ENCODE results near the gene SCYL3.
A peak's percentile ranks its signal among the peaks of the same experiment; 100 is the strongest.
"Not testable (repeated sequence)": the region's sequence is repeated elsewhere in the genome, so short reads cannot be mapped to it uniquely, and the experiment has no call there.

The SCYL3 gene

GRCh38 chr1:169893645-169894423 is at the start of gene SCYL3:
TSS of gene SCYL3 (minus strand) at chr1:169893896. CDS start at chr1:169888840, 5,056 bp downstream.
- H3K4me3 Mint-ChIP-seq: peak within 1 kb of the TSS; percentile 90 to 96
- ATAC-seq (peak; percentile 88), DNase-seq (peak; percentile 91 to 94)
- H3K27ac Mint-ChIP-seq: peak within 1 kb of the TSS; percentile 100
- H3K27me3 Mint-ChIP-seq: peaks cover 14% of the 10 kb centered on the region
- peaks cover 54% of the 10 kb centered on the region for H3K4me1 Mint-ChIP-seq
- peaks cover 0 to 5% of the 10 kb centered on the region in 2 donors for H3K9me3 Mint-ChIP-seq

DNA sequence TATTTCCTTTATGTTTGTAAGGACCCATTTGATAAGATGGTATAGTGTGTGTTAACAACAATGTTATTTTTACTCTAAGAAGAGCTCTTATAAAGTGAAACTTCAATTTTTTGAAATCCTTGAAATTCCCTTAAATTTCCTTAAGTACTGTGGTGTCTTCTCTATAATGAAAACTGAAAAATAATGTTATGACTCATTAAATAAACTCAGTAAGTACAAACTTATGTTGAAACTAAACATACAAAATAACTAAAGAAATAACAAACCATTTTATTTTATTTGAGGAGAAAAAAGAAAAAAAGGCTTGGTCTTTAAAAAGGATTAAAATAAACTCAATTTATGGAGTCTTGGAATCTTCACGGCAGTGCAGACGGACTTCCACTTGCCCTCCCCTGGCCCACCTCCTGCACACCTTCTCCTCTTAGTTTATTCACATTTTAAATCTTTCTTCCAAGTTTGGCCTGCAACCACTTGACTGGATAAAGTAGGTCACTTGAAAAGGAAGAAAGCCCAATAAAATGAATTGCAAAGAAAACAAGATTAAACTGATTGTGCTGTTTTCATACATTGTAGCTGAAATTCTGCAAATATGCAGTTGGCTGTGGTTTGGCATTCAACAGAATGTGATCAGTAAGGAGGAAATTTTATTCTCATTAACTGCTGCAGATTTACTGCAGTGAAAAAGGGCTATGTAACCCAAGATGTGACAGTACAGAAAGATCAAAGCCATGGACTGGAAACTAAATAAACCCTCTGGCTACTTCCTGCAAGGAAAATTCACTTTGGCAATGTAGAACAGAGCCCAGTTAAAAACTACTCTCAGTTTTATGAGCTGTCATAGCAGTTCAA is 48.5 kb upstream of the SCYL3 start:
- Mint-ChIP-seq H3K27ac (no peak overlapping the region), H3K9me3 (no peaks in the 10 kb centered on the region), H3K4me1 (no peaks in the 10 kb centered on the region), H3K4me3 (no peak overlapping the region), H3K27me3 (no peaks in the 10 kb centered on the region)
- DNase-seq: no peak
- ATAC-seq: no peak

DNA sequence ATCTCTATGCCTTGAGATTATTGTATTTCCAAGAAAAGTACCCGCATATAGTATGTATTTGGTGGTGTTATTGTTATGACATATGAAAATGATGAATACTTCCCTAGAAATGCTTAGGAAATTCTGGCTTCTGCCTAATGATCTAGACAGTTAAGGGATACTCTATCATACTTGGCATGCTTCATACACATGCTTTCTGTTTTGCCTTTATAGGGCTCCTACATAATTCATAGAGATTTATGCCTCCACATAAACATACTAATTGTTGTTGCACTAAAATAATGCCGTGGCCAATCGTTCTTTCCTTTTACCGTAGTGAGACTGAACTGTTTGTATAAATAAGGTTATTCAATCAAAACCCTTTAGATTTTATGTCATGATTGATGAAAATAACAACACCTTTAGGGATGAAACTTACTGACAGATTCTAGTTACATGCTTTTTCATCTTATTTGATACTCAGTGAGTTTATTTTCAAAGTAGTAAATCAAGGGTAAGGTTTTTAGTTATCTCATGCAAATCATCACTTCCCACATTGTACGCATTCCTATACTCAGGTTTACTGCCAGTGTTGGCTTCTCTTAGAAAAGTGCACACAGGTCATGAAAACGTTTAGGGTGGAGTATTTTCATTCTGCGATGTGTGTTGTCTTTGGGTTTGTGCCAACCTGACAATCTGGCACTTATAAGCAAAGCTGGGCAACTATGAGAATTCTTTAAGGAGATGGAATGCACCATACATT is 40.5 kb upstream of the SCYL3 start:
- Mint-ChIP-seq H3K27ac (no peak overlapping the region), H3K4me3 (no peak overlapping the region), H3K27me3 (no peaks in the 10 kb centered on the region), H3K9me3 (no peaks in the 10 kb centered on the region), H3K4me1 (no peaks in the 10 kb centered on the region)
- DNase-seq: no peak
- no peak for ATAC-seq

- DNase-seq (no peak), ATAC-seq (no peak)
- H3K4me1 Mint-ChIP-seq: no peaks in the 10 kb centered on the region
- no peaks in the 10 kb centered on the region for H3K9me3 Mint-ChIP-seq
- H3K4me3 Mint-ChIP-seq: no peak overlapping the region
- no peaks in the 10 kb centered on the region for H3K27me3 Mint-ChIP-seq
- H3K27ac Mint-ChIP-seq: no peak overlapping the region
These were observed 38.1 kb upstream of the SCYL3 start for GRCh38 chr1:169931795-169932231.

- no peaks in the 10 kb centered on the region for H3K9me3 Mint-ChIP-seq
- H3K4me1 Mint-ChIP-seq: no peaks in the 10 kb centered on the region
- no peak for DNase-seq
- ATAC-seq: no peak
- no peak overlapping the region for H3K4me3 Mint-ChIP-seq
- H3K27ac Mint-ChIP-seq: no peak overlapping the region
- no peaks in the 10 kb centered on the region for H3K27me3 Mint-ChIP-seq
These were observed 35.5 kb upstream of the SCYL3 start for GRCh38 chr1:169929210-169929526.

DNA sequence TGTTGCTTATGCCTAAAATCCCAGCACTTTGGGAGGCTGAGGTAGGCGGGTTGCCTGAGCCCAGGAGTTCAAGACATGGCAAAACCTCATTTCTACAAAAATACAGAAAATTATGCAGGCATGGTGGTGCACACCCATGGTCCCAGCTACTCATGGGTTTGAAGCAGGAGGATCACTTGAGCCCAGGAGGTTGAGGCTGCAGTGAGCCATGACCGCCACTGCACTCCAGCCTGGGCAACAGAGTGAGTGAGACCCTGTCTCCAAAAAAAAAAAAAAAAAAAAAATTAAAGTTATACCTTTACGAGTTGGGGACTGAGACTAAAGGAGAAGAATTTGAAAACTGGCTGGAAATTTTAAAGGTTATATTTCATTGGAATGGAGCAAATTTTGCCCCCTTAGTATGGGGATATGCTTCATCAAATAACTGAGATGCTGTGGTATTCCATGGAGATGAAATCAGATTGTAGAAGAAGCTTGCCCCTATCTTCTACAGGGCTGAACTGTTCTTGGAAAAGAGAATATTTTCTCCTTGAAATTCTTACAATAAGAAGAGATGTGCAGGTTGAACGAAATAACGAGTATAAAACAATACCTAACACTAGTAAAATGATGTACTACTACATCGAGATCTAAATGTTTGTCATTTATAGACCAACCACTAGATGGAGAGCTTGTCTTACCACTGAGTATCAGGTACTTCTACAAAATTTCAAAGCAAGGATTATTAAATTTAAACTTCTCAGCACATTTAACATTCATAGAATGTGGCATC is 34.9 kb upstream of the SCYL3 start:
- Mint-ChIP-seq H3K27me3 (no peaks in the 10 kb centered on the region), H3K27ac (no peak overlapping the region), H3K4me1 (no peaks in the 10 kb centered on the region), H3K4me3 (no peak overlapping the region), H3K9me3 (no peaks in the 10 kb centered on the region)
- peak; percentile 76 for ATAC-seq
- DNase-seq: no peak

- H3K4me1 Mint-ChIP-seq: no peaks in the 10 kb centered on the region
- ATAC-seq: peak; percentile 31
- DNase-seq: no peak
- H3K9me3 Mint-ChIP-seq: no peaks in the 10 kb centered on the region
- no peak overlapping the region for H3K4me3 Mint-ChIP-seq
- no peak overlapping the region for H3K27ac Mint-ChIP-seq
- no peaks in the 10 kb centered on the region for H3K27me3 Mint-ChIP-seq
These were observed 32.1 kb upstream of the SCYL3 start for GRCh38 chr1:169925505-169926482.

DNA sequence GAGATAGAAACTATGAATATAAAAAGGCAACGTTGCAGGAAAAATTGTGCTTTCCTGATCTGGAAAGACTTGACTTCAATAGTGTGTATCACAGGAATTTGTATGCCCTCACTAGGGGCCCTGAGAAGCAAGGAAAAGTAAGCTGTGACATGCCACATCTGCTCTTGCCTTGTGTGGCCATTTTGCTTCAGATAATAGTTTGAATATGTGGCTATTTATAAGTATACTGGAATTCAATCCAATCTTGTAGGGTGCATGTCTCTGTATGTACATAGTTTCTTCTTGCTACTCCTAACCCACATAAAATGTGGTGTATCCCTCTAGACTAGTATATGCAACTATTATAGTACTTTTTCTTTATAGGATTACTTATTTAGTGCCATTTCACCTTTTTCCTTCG is 31.1 kb upstream of the SCYL3 start:
- H3K9me3 Mint-ChIP-seq: no peaks in the 10 kb centered on the region
- DNase-seq: no peak

GRCh38 chr1:169924063-169924462 is 30.4 kb upstream of the SCYL3 start:
- Mint-ChIP-seq H3K4me1 (no peaks in the 10 kb centered on the region), H3K4me3 (no peak overlapping the region), H3K9me3 (no peaks in the 10 kb centered on the region), H3K27ac (no peak overlapping the region), H3K27me3 (no peaks in the 10 kb centered on the region)
- DNase-seq: no peak
- no peak for ATAC-seq

More for the DNA sequence above, 31.1 kb upstream of the SCYL3 start:
- no peak overlapping the region for H3K4me3 Mint-ChIP-seq
- ATAC-seq: no peak
- H3K27ac Mint-ChIP-seq: no peak overlapping the region
- no peaks in the 10 kb centered on the region for H3K4me1 Mint-ChIP-seq
- no peaks in the 10 kb centered on the region for H3K27me3 Mint-ChIP-seq

DNA sequence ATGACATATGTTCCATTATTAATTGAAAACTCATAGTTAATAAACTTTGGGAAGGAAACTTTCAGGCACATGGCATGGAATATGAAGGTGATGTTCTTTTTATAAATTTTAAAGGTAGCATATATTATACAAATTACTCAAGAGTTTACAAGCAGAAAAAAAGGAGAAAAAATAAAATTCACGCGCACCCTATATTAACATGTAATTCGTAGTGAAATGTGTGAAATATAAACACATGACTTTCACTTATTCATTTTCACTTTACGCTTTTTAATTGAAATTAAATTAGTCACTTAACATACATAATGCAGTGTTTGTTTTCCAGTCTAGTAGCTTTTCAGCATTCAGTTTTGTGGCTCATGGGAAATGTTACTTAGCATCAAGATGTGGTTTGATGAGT is 27.4 kb upstream of the SCYL3 start:
- Mint-ChIP-seq H3K27ac (no peak overlapping the region), H3K9me3 (no peaks in the 10 kb centered on the region), H3K27me3 (no peaks in the 10 kb centered on the region), H3K4me1 (no peaks in the 10 kb centered on the region), H3K4me3 (no peak overlapping the region)
- ATAC-seq: no peak
- DNase-seq: no peak

- no peak for ATAC-seq
- peak overlapping the region in 1 of 2 donors; percentile 24 for H3K27ac Mint-ChIP-seq
These were observed 25.2 kb upstream of the SCYL3 start for GRCh38 chr1:169918927-169919326.

GRCh38 chr1:169918220-169918619 is 24.5 kb upstream of the SCYL3 start:
- peak overlapping the region in 1 of 2 donors; percentile 35 for H3K27ac Mint-ChIP-seq
- H3K4me3 Mint-ChIP-seq, H3K27me3 Mint-ChIP-seq, DNase-seq, ATAC-seq, H3K9me3 Mint-ChIP-seq: not testable (repeated sequence)
- peaks cover 14% of the 10 kb centered on the region for H3K4me1 Mint-ChIP-seq

More at GRCh38 chr1:169918927-169919326, 25.2 kb upstream of the SCYL3 start:
- no peaks in the 10 kb centered on the region for H3K9me3 Mint-ChIP-seq
- DNase-seq: no peak
- no peaks in the 10 kb centered on the region for H3K27me3 Mint-ChIP-seq
- peaks cover 14% of the 10 kb centered on the region for H3K4me1 Mint-ChIP-seq
- H3K4me3 Mint-ChIP-seq: no peak overlapping the region

DNA sequence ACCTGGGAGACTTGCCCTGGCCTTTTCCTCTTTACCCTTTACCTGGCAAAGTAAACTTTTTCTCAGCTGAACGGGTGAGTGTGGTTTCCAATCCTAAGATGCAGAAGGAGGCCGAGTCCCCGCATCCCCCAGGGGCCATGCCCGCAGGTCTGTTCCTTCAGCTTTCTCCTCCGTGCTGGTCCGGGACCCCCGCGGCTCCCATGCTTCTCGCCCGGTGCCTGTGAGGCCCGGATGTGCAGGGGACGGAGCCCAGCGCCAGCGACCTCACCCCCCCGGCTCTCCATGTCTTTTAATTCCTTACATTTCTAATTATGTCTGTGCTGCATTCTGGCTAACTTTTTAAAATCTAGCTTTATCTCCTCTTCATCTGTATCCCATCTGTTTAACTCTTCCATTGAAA is 21.5 kb upstream of the SCYL3 start:
- Mint-ChIP-seq H3K27ac (no peak overlapping the region), H3K4me1 (peaks cover 14% of the 10 kb centered on the region), H3K27me3 (no peaks in the 10 kb centered on the region), H3K9me3 (no peaks in the 10 kb centered on the region), H3K4me3 (no peak overlapping the region)
- DNase-seq (no peak), ATAC-seq (no peak)

DNA sequence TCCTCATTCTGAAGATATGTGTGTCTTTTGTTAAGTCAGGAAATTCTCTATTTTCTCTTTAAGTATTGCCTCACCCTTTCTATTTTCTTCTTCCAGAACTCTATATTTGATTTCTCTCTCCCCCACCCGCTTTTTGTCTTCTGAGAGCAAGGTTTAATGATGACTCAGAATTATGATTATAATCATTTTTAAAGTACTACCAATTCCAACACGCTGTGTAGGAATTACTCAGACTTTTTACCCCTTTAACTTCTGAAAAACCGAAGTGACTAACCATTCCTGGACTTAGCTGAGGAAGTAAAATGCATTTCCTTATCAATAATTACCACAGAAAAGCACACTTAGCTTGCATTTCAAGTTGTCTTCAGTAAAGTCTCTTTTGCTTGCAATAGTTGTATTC is 20.8 kb upstream of the SCYL3 start:
- no peak overlapping the region for H3K4me3 Mint-ChIP-seq
- DNase-seq (no peak), ATAC-seq (no peak)
- peaks cover 14% of the 10 kb centered on the region for H3K4me1 Mint-ChIP-seq
- no peak overlapping the region for H3K27ac Mint-ChIP-seq
- H3K9me3 Mint-ChIP-seq: no peaks in the 10 kb centered on the region
- no peaks in the 10 kb centered on the region for H3K27me3 Mint-ChIP-seq

All from stimulated activated naive CD8-positive, alpha-beta T cell treated with anti-CD3 and anti-CD28 coated beads, Interleukin-15, amount 100 ng/mL, for 72 hours (primary cell).